CD4-positive, CD25-positive, alpha-beta regulatory T cell (primary cell): ENCODE results near the gene HDAC4. TPM values are rescaled to one million over a fixed set of nuclear protein-coding genes. Genes with fewer than 3 reads are reported as not detected.

Experiments
- ATAC-seq, 2 donors: fragments of 150-1000 bp; cut with Tn5 transposase; one replicate each; pipeline ENCODE4 v1.10.0; 2021; ENCODE audit warnings: low read depth in 2 of 2, moderate number of reproducible peaks in 2 of 2, moderate library complexity in 1 of 2
- DNase-seq, 3 donors: peaks; one replicate each; pipeline versions ENCODE4 v3.0.0 to v3.0.0-alpha.2; 2012 to 2022; ENCODE audit warnings: mixed read lengths in 1 of 3
- H3K27ac ChIP-seq: one replicate; pipeline ENCODE4 v1.7.0; 2013; ENCODE audit warnings: mild to moderate bottlenecking, low read length; ENCODE audit not compliant: insufficient read depth, poor library complexity, severe bottlenecking
- H3K27me3 ChIP-seq: one replicate; pipeline ENCODE4 v1.7.0; 2013; ENCODE audit warnings: low read length; ENCODE audit not compliant: control insufficient read depth, insufficient read depth
- H3K36me3 ChIP-seq: one replicate; pipeline ENCODE4 v1.7.0; 2013; ENCODE audit warnings: mild to moderate bottlenecking, low read length, moderate library complexity; ENCODE audit not compliant: control insufficient read depth, insufficient read depth
- H3K4me1 ChIP-seq: 2 replicates; pipeline ENCODE4 v1.7.0; 2013; ENCODE audit warnings: mild to moderate bottlenecking, low read length; ENCODE audit not compliant: insufficient read depth, control insufficient read depth, poor library complexity, severe bottlenecking
- H3K4me3 ChIP-seq: one replicate; pipeline ENCODE4 v1.7.0; 2013; ENCODE audit warnings: low read depth, mild to moderate bottlenecking, low read length, moderate library complexity
- H3K9me3 ChIP-seq, 2 experiments: 1 replicate in 1 of 2; 2 replicates in 1 of 2; pipeline ENCODE4 v1.7.0; 2013; ENCODE audit warnings: low read length in 2 of 2, mild to moderate bottlenecking in 1 of 2, moderate library complexity in 1 of 2; ENCODE audit not compliant: control insufficient read depth in 2 of 2
- H3K27ac Mint-ChIP-seq, 3 donors: one replicate each; pipeline ENCODE4 v1.8.0; 2020 to 2022; ENCODE audit warnings: mild to moderate bottlenecking in 3 of 3, mixed read lengths in 3 of 3, moderate library complexity in 2 of 3
- H3K27me3 Mint-ChIP-seq: one replicate; pipeline ENCODE4 v1.8.0; 2022; ENCODE audit warnings: mild to moderate bottlenecking, mixed read lengths
- H3K36me3 Mint-ChIP-seq: one replicate; pipeline ENCODE4 v1.8.0; 2020; ENCODE audit warnings: mixed read lengths
- H3K4me1 Mint-ChIP-seq, 4 donors: one replicate each; pipeline ENCODE4 v1.8.0; 2020 to 2022; ENCODE audit warnings: mixed read lengths in 4 of 4, mild to moderate bottlenecking in 1 of 4
- H3K4me3 Mint-ChIP-seq, 4 donors: one replicate each; pipeline ENCODE4 v1.8.0; 2020 to 2022; ENCODE audit warnings: mild to moderate bottlenecking in 4 of 4, mixed read lengths in 4 of 4, moderate library complexity in 3 of 4
- H3K9me3 Mint-ChIP-seq, 7 donors: one replicate each; pipeline ENCODE4 v1.8.0; 2020 to 2022; ENCODE audit warnings: mixed read lengths in 7 of 7, mild to moderate bottlenecking in 3 of 7, moderate library complexity in 2 of 7
- polyA plus RNA-seq, 4 donors: library from polyadenylated mRNA; unstranded; fragments of 300-500 nt; fragmentation: Illumina TruSeq; gene quantifications; one replicate each; pipeline ENCODE4 v1.2.3, GENCODE V29; 2021
- total RNA-seq: library from RNA; stranded (reverse); gene quantifications from one replicate; pipeline ENCODE4 v1.2.3, GENCODE V29; 2022

Gene HDAC4
- total and polyA plus RNA-seq, 5 donors from 2014 or later: 6.5 to 118 (median 8.6) TPM

- peaks cover 12% of the 10 kb centered on the region for H3K36me3 Mint-ChIP-seq
- H3K4me3 ChIP-seq: no peak overlapping the region
- DNase-seq (no peak), ATAC-seq (no peak)
- no peaks in the 10 kb centered on the region for H3K27me3 ChIP-seq
- H3K9me3 ChIP-seq: no peaks in the 10 kb centered on the region
- H3K4me3 Mint-ChIP-seq: no peak overlapping the region
- H3K4me1 Mint-ChIP-seq: no peaks in the 10 kb centered on the region
- H3K27ac ChIP-seq: no peak overlapping the region
- no peaks in the 10 kb centered on the region for H3K27me3 Mint-ChIP-seq
- H3K9me3 Mint-ChIP-seq: peaks cover 0 to 1% (median 0%) of the 10 kb centered on the region in 7 donors
- no peaks in the 10 kb centered on the region for H3K4me1 ChIP-seq
- H3K27ac Mint-ChIP-seq: no peak overlapping the region
- H3K36me3 ChIP-seq: peaks cover 61% of the 10 kb centered on the region
These were observed 334.9 kb downstream of the HDAC4 start for GRCh38 chr2:239065962-239066361.

GRCh38 chr2:239065537-239065936 is 335.3 kb downstream of the HDAC4 start:
- no peaks in the 10 kb centered on the region for H3K4me1 Mint-ChIP-seq
- H3K4me1 ChIP-seq: no peaks in the 10 kb centered on the region
- ATAC-seq: no peak
- H3K4me3 ChIP-seq: no peak overlapping the region
- no peaks in the 10 kb centered on the region for H3K27me3 ChIP-seq
- H3K27ac Mint-ChIP-seq: no peak overlapping the region
- H3K36me3 ChIP-seq: peaks cover 62% of the 10 kb centered on the region
- DNase-seq: no peak
- no peak overlapping the region for H3K27ac ChIP-seq
- H3K27me3 Mint-ChIP-seq: no peaks in the 10 kb centered on the region
- peaks cover 12% of the 10 kb centered on the region for H3K36me3 Mint-ChIP-seq
- H3K9me3 ChIP-seq: no peaks in the 10 kb centered on the region
- H3K9me3 Mint-ChIP-seq: no peaks in the 10 kb centered on the region
- no peak overlapping the region for H3K4me3 Mint-ChIP-seq

- no peaks in the 10 kb centered on the region for H3K4me1 Mint-ChIP-seq
- H3K27me3 ChIP-seq: no peaks in the 10 kb centered on the region
- no peak for DNase-seq
- H3K9me3 Mint-ChIP-seq: no peaks in the 10 kb centered on the region
- no peak overlapping the region for H3K27ac ChIP-seq
- H3K4me3 Mint-ChIP-seq: no peak overlapping the region
- H3K36me3 Mint-ChIP-seq: peaks cover 16% of the 10 kb centered on the region
- no peaks in the 10 kb centered on the region for H3K9me3 ChIP-seq
- H3K27me3 Mint-ChIP-seq: no peaks in the 10 kb centered on the region
- no peak overlapping the region for H3K4me3 ChIP-seq
- H3K27ac Mint-ChIP-seq: no peak overlapping the region
- H3K36me3 ChIP-seq: peaks cover 66% of the 10 kb centered on the region
- H3K4me1 ChIP-seq: no peaks in the 10 kb centered on the region
- ATAC-seq: no peak
These were observed 335.9 kb downstream of the HDAC4 start for GRCh38 chr2:239064891-239065290.

GRCh38 chr2:239064253-239064652 is 336.6 kb downstream of the HDAC4 start:
- Mint-ChIP-seq H3K36me3 (peaks cover 16% of the 10 kb centered on the region), H3K27me3 (no peaks in the 10 kb centered on the region), H3K27ac (no peak overlapping the region), H3K4me3 (no peak overlapping the region), H3K4me1 (no peaks in the 10 kb centered on the region), H3K9me3 (no peaks in the 10 kb centered on the region)
- Histone ChIP-seq H3K36me3 (peaks cover 69% of the 10 kb centered on the region), H3K27me3 (no peaks in the 10 kb centered on the region), H3K27ac (no peak overlapping the region), H3K4me3 (no peak overlapping the region), H3K9me3 (no peaks in the 10 kb centered on the region), H3K4me1 (no peaks in the 10 kb centered on the region)
- no peak for DNase-seq
- ATAC-seq: no peak

- H3K9me3 Mint-ChIP-seq: no peaks in the 10 kb centered on the region
- peaks cover 16% of the 10 kb centered on the region for H3K36me3 Mint-ChIP-seq
- no peaks in the 10 kb centered on the region for H3K27me3 Mint-ChIP-seq
- Histone ChIP-seq H3K4me3 (no peak overlapping the region), H3K27me3 (no peaks in the 10 kb centered on the region), H3K9me3 (peaks cover 0 to 7% of the 10 kb centered on the region in 2 experiments), H3K36me3 (peaks cover 77% of the 10 kb centered on the region), H3K4me1 (no peaks in the 10 kb centered on the region), H3K27ac (no peak overlapping the region)
- H3K4me1 Mint-ChIP-seq: no peaks in the 10 kb centered on the region
- H3K4me3 Mint-ChIP-seq: no peak overlapping the region
- no peak overlapping the region for H3K27ac Mint-ChIP-seq
- ATAC-seq: no peak
- DNase-seq: no peak
These were observed 338.1 kb downstream of the HDAC4 start for GRCh38 chr2:239062743-239063142.

- Mint-ChIP-seq H3K36me3 (peaks cover 16% of the 10 kb centered on the region), H3K9me3 (no peaks in the 10 kb centered on the region), H3K27me3 (no peaks in the 10 kb centered on the region), H3K4me3 (no peak overlapping the region), H3K27ac (no peak overlapping the region), H3K4me1 (no peaks in the 10 kb centered on the region)
- no peak overlapping the region for H3K27ac ChIP-seq
- ATAC-seq (no peak), DNase-seq (no peak)
- peaks cover 2 to 10% of the 10 kb centered on the region in 2 experiments for H3K9me3 ChIP-seq
- H3K4me1 ChIP-seq: no peaks in the 10 kb centered on the region
- H3K36me3 ChIP-seq: peaks cover 76% of the 10 kb centered on the region
- no peaks in the 10 kb centered on the region for H3K27me3 ChIP-seq
- no peak overlapping the region for H3K4me3 ChIP-seq
These were observed 338.8 kb downstream of the HDAC4 start for GRCh38 chr2:239061824-239062570.

- no peak for DNase-seq
- Histone ChIP-seq H3K27ac (no peak overlapping the region), H3K27me3 (no peaks in the 10 kb centered on the region), H3K9me3 (peaks cover 2 to 10% of the 10 kb centered on the region in 2 experiments), H3K36me3 (peaks cover 76% of the 10 kb centered on the region), H3K4me3 (no peak overlapping the region), H3K4me1 (no peaks in the 10 kb centered on the region)
- Mint-ChIP-seq H3K4me1 (no peaks in the 10 kb centered on the region), H3K36me3 (peaks cover 16% of the 10 kb centered on the region), H3K4me3 (no peak overlapping the region), H3K27me3 (no peaks in the 10 kb centered on the region), H3K9me3 (no peaks in the 10 kb centered on the region), H3K27ac (peak overlapping the region in 1 of 3 donors; percentile 91)
- ATAC-seq: peak in 1 of 2 donors; percentile 8
These were observed 339.6 kb downstream of the HDAC4 start for GRCh38 chr2:239061121-239061666.

GRCh38 chr2:239060676-239061075 is 340.1 kb downstream of the HDAC4 start:
- peaks cover 76% of the 10 kb centered on the region for H3K36me3 ChIP-seq
- Mint-ChIP-seq H3K4me3 (no peak overlapping the region), H3K27ac (no peak overlapping the region), H3K36me3 (peaks cover 16% of the 10 kb centered on the region), H3K4me1 (no peaks in the 10 kb centered on the region), H3K9me3 (no peaks in the 10 kb centered on the region), H3K27me3 (no peaks in the 10 kb centered on the region)
- H3K9me3 ChIP-seq: peaks cover 2 to 10% of the 10 kb centered on the region in 2 experiments
- H3K27me3 ChIP-seq: no peaks in the 10 kb centered on the region
- no peaks in the 10 kb centered on the region for H3K4me1 ChIP-seq
- no peak for ATAC-seq
- no peak for DNase-seq
- H3K4me3 ChIP-seq: no peak overlapping the region
- no peak overlapping the region for H3K27ac ChIP-seq
